WI38 (cell line): ENCODE measurements around the gene C19orf85.
A peak's percentile ranks its signal among the peaks of the same experiment; 100 is the strongest.

Experiments
- H3K4me3 ChIP-seq: 2 replicates; pipeline ENCODE4 v1.5.1; 2011; ENCODE audit warnings: low read depth, mild to moderate bottlenecking, control low read depth, low read length
- TF ChIP-seq, protein P1 (sequence below): IDR thresholded peaks from 2 replicates; pipeline ENCODE4 v1.5.1; 2012; ENCODE audit warnings: low read depth, mild to moderate bottlenecking, control low read depth, low read length

The C19orf85 gene

DNA sequence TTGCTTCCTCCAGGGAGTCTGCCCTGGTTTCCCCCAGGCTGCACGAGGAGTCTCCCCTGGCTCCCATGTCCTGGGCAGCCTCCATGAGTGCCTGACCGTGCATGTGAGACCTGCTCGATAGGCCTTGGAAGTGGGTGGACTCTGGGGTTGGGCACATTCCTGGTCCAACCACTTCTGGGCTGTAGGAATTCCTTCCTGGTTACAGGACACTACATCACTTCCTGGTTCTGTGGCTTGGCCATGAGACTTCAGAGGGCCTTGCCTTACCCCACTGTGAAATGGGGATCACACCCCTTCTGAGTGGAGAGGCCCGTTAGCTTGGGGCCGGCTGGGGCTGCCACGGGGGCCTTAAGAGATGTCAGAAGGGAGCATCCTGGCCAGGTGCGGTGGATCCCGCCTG is 7.9 kb upstream of the C19orf85 start:
- no peak overlapping the region for H3K4me3 ChIP-seq
- TF ChIP-seq, protein P1, sequence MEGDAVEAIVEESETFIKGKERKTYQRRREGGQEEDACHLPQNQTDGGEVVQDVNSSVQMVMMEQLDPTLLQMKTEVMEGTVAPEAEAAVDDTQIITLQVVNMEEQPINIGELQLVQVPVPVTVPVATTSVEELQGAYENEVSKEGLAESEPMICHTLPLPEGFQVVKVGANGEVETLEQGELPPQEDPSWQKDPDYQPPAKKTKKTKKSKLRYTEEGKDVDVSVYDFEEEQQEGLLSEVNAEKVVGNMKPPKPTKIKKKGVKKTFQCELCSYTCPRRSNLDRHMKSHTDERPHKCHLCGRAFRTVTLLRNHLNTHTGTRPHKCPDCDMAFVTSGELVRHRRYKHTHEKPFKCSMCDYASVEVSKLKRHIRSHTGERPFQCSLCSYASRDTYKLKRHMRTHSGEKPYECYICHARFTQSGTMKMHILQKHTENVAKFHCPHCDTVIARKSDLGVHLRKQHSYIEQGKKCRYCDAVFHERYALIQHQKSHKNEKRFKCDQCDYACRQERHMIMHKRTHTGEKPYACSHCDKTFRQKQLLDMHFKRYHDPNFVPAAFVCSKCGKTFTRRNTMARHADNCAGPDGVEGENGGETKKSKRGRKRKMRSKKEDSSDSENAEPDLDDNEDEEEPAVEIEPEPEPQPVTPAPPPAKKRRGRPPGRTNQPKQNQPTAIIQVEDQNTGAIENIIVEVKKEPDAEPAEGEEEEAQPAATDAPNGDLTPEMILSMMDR, result no peak

DNA sequence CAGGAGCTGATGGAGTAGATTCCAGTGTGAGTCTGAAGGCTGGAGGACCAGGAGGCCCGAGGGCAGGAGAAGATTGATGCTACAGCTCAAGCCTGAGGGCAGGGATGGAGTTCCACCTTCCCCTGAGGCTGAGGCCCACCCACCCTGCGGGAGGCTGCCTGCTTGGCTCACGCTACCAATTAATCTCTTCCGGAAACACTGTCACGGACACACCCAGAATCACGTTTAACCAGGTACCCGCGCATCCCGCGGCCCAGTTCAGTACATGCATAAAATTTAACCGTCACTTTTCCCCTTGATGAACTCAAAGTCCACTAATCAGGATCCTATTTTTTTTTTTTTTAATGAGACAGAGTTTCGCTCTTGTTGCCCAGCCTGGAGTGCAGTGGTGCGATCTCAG is 6.7 kb upstream of the C19orf85 start:
- TF ChIP-seq, protein P1, result no peak
- no peak overlapping the region for H3K4me3 ChIP-seq

- TF ChIP-seq, protein P1, result no peak
- no peak overlapping the region for H3K4me3 ChIP-seq
Observed at GRCh38 chr19:55468054-55468393, 3.5 kb upstream of the C19orf85 start.

- TF ChIP-seq, protein P1, result peak; percentile 96
- no peak overlapping the region for H3K4me3 ChIP-seq
Observed at GRCh38 chr19:55467236-55468053, 2.9 kb upstream of the C19orf85 start.

GRCh38 chr19:55466241-55466614 is 1.7 kb upstream of the C19orf85 start:
- TF ChIP-seq, protein P1, result no peak
- no peak overlapping the region for H3K4me3 ChIP-seq

DNA sequence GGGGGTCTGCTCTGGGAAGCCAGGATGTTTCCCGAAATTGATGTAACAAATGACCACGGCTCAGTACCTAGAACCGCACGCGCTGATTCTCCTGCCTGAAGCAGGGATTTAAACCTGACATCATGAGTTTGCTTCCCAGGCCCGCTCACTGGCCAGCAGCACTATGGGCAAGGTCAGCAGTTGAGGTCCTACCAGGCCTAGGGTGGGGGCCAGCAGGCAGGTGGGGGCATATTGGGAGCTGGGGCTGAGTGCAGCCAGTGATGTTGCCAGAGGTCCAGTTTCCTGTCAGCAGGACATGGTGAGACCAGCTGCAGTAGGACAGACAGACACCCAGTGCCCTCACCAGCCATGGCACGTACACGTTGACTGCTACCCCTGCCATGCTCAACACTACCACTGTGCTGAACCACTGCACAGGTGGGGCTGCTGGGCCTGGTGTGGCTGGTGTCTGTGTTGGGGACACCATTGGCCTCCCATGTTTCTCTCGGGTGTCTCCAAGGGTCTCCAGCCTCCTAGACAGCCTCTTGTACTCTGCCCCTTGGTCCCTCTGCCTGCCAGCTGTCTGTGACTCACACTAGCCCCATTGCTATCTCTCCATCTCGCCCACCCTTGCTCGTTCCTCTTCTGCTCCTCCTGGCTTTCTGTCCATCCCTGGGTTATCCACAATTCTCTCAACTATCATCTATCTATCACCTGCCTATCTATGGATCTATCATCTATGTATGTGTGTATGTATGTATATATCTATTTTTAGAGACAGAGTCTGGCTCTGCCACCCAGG is 1.1 kb upstream of the C19orf85 start:
- TF ChIP-seq, protein P1, result no peak
- no peak overlapping the region for H3K4me3 ChIP-seq

GRCh38 chr19:55464039-55464661 is 401 bp downstream of the C19orf85 start:
- no peak overlapping the region for H3K4me3 ChIP-seq
- TF ChIP-seq, protein P1, result no peak
